Right atrium auricular region (tissue), 2 donors: Measurements from ENCODE around the gene SNCA. TPM values are rescaled to one million over a fixed set of nuclear protein-coding genes. Genes with fewer than 3 reads are reported as not detected.

ENCODE experiments used
- DNase-seq: peaks from one replicate; pipeline ENCODE4 v3.0.0-alpha.2; 2019; ENCODE audit warnings: low spot score
- H3K27ac ChIP-seq, 2 donors: fragments of 200-600 bp; sonication (generic); 1 replicate in 1 of 2; 2 replicates in 1 of 2; pipeline ENCODE4 v1.5.1; 2016 to 2019
- H3K27me3 ChIP-seq, 2 donors: fragments of 200-600 bp; sonication (generic); one replicate each; pipeline versions ENCODE4 v1.5.1 to v1.6.0; 2017 to 2019
- H3K36me3 ChIP-seq: fragments of 200-600 bp; sonication (generic); one replicate; pipeline ENCODE4 v1.5.1; 2016
- H3K4me1 ChIP-seq, 2 donors: fragments of 200-600 bp; sonication (generic); one replicate each; pipeline versions ENCODE4 v1.5.1 to v1.6.0; 2017 to 2019
- H3K4me3 ChIP-seq, 2 donors: fragments of 200-600 bp; sonication (generic); 1 replicate in 1 of 2; 2 replicates in 1 of 2; pipeline ENCODE4 v1.5.1; 2017 to 2019; ENCODE audit warnings: mild to moderate bottlenecking in 1 of 2, moderate library complexity in 1 of 2
- H3K9me3 ChIP-seq, 2 donors: fragments of 200-600 bp; sonication (generic); one replicate each; pipeline ENCODE4 v1.5.1; 2019
- CTCF ChIP-seq, 2 donors: fragments of 200-600 bp; sonication (generic); IDR thresholded peaks; one replicate each; pipeline ENCODE4 v1.5.1; 2019; ENCODE audit warnings: antibody characterized with exemption in 2 of 2
- total RNA-seq, 2 donors: library from RNA; depleted of rRNA; stranded (reverse); fragments of >200 nt; gene quantifications; one replicate each; pipeline ENCODE4 v1.1.0, GENCODE V29; 2016

The SNCA gene
- total RNA-seq, 2 donors from 2014 or later = 8.5 to 23.3 TPM

DNA sequence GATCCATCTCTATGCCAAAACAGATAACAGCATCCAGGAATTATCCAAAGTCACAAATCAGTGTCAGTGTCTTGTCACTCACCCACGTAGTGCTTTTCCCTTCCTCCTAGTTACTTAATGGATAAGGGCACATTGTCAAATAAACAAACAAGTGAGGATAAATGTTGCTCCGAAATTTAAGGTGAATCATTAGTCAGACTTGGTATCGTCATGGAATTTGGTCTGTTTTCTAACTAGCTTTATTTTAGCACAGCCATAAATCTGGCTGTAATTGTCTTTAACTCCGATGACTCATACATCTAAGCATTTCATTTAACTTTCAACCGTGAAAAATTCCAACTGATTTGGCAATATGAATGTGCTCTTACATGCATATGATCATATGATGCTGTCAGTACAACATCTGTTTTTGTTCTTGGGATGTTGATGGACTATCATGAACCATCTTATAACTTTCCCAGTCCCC is 83.3 kb downstream of the SNCA start:
- no peaks in the 10 kb centered on the region for H3K36me3 ChIP-seq
- no peaks in the 10 kb centered on the region for H3K9me3 ChIP-seq
- no peaks in the 10 kb centered on the region for H3K27me3 ChIP-seq
- H3K4me1 ChIP-seq = peaks cover 0 to 12% of the 10 kb centered on the region in 2 donors
- H3K4me3 ChIP-seq = no peak overlapping the region
- peak overlapping the region; percentile 7 to 40 for H3K27ac ChIP-seq
- DNase-seq = no peak
- no peak for TF ChIP-seq CTCF (IDR thresholded peaks at IDR 0.05)

DNA sequence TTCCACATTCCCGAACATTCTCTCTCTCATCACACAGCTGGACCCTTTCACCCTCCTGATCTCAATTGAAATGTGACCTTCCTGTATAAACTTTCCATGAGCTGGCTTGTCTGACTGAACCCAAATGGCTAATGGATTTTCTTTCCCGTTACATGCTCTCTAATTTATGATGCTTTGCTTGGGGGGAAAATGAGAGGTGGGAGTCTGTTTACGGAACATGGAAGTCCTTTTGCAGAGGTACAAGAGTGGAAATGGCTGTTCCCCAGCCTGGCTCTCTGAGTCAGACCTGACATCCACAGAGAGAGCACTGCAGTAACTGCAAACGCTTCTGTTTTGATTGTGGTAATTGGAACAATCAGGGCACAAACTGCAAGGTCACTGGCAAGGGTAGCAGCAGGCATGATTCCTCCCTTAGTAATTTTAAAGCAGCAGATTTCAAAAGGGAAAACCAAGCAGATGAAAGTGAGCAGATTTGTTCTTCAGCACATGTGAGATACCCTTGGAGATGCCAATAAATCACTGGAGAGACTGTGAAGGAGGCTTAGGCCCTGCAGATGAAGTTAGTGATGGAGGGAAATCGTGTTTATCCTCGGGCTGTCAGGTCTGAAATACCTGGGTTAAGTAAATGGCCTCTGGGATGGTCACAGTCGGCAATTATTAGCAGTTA is 83.9 kb downstream of the SNCA start:
- Histone ChIP-seq H3K36me3 (no peaks in the 10 kb centered on the region), H3K9me3 (no peaks in the 10 kb centered on the region), H3K27me3 (no peaks in the 10 kb centered on the region), H3K4me1 (peaks cover 0 to 12% of the 10 kb centered on the region in 2 donors), H3K27ac (peak overlapping the region; percentile 7 to 40), H3K4me3 (no peak overlapping the region)
- DNase-seq = no peak
- no peak for TF ChIP-seq CTCF (IDR thresholded peaks at IDR 0.05)

DNA sequence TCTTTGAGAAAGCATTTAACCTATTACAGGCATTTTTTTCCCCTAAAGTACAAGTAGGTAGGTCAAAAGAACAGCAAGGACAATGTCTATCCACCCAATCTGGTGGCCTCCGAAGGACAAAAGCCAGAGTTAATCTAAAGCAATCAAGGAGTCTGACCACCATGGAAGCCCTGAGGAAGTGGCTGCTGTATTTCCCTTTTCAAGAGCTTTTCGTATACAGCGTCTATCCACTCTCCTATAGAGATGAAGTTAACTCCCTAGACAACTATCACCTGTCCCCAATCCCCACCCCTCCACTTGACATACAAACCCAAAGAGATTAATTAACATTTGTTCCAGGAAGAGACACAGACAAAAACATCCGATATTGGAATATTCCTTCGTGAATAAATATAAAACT is 85.5 kb downstream of the SNCA start:
- DNase-seq = no peak
- H3K27ac ChIP-seq = no peak overlapping the region
- H3K27me3 ChIP-seq = no peaks in the 10 kb centered on the region
- H3K36me3 ChIP-seq = no peaks in the 10 kb centered on the region
- no peaks in the 10 kb centered on the region for H3K9me3 ChIP-seq
- TF ChIP-seq CTCF (IDR thresholded peaks at IDR 0.05) = no peak
- peaks cover 0 to 12% of the 10 kb centered on the region in 2 donors for H3K4me1 ChIP-seq
- H3K4me3 ChIP-seq = no peak overlapping the region

DNA sequence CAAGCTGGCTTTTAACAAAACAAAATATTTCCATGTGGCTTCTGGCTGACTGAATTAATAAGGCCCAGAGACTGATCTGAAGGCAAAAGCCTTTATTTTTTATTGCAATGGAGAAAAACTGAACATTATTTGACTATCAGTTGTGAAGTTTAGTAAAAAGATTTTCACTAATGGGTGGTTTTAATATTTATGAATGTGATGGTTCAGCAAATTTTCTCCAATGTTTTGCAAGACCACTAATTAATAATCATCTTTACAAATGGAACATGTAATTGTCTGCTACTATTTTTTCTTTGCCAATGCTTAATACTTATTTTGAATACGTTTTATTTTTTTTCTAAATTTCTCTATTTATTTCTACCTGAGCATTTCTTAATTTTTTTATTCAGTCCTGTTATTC is 90.6 kb downstream of the SNCA start:
- no peaks in the 10 kb centered on the region for H3K36me3 ChIP-seq
- H3K27me3 ChIP-seq = no peaks in the 10 kb centered on the region
- H3K4me1 ChIP-seq = no peaks in the 10 kb centered on the region
- H3K27ac ChIP-seq = no peak overlapping the region
- no peak overlapping the region for H3K4me3 ChIP-seq
- H3K9me3 ChIP-seq = no peaks in the 10 kb centered on the region
- TF ChIP-seq CTCF (IDR thresholded peaks at IDR 0.05) = no peak
- no peak for DNase-seq

GRCh38 chr4:89745708-89746107 is 91.3 kb downstream of the SNCA start:
- Histone ChIP-seq H3K4me1 (no peaks in the 10 kb centered on the region), H3K27me3 (no peaks in the 10 kb centered on the region), H3K36me3 (no peaks in the 10 kb centered on the region), H3K9me3 (no peaks in the 10 kb centered on the region), H3K4me3 (no peak overlapping the region), H3K27ac (no peak overlapping the region)
- DNase-seq = no peak
- TF ChIP-seq CTCF (IDR thresholded peaks at IDR 0.05) = no peak

- no peaks in the 10 kb centered on the region for H3K36me3 ChIP-seq
Measured at GRCh38 chr4:89744914-89745313, 92.0 kb downstream of the SNCA start.

More at GRCh38 chr4:89744914-89745313, 92.0 kb downstream of the SNCA start:
- no peak for DNase-seq
- H3K27me3 ChIP-seq = no peaks in the 10 kb centered on the region
- H3K4me3 ChIP-seq = no peak overlapping the region
- H3K27ac ChIP-seq = no peak overlapping the region
- TF ChIP-seq CTCF (IDR thresholded peaks at IDR 0.05) = no peak
- H3K9me3 ChIP-seq = no peaks in the 10 kb centered on the region
- no peaks in the 10 kb centered on the region for H3K4me1 ChIP-seq
